Osteoblast (primary cell): ENCODE results near the gene AOC2. TPM values are rescaled to one million over a fixed set of nuclear protein-coding genes. Genes with fewer than 3 reads are reported as not detected.

Source experiments
- DNase-seq: peaks from one replicate; pipeline ENCODE4 v3.0.0; 2011; ENCODE audit warnings: low spot score, mixed read lengths; ENCODE audit not compliant: insufficient read length; ENCODE audit errors: missing footprints
- H2AFZ ChIP-seq: 2 replicates; pipeline ENCODE4 v1.6.0; 2011; ENCODE audit warnings: mild to moderate bottlenecking, low read length
- H3K27ac ChIP-seq: 2 replicates; pipeline ENCODE4 v1.5.1; 2011; ENCODE audit warnings: mild to moderate bottlenecking, low read depth, low read length, moderate library complexity
- H3K27me3 ChIP-seq: 2 replicates; pipeline ENCODE4 v1.6.0; 2012; ENCODE audit warnings: mild to moderate bottlenecking, control low read depth, inconsistent platforms, low read length, moderate library complexity; ENCODE audit not compliant: insufficient read depth
- H3K36me3 ChIP-seq: 2 replicates; pipeline ENCODE4 v1.5.1; 2011; ENCODE audit warnings: mild to moderate bottlenecking, low read length, control low read depth, moderate library complexity; ENCODE audit not compliant: insufficient read depth
- H3K4me1 ChIP-seq: 2 replicates; pipeline ENCODE4 v1.5.1; 2011; ENCODE audit warnings: mild to moderate bottlenecking, low read length, control low read depth, moderate library complexity; ENCODE audit not compliant: insufficient read depth
- H3K4me2 ChIP-seq: 2 replicates; pipeline ENCODE4 v1.6.0; 2011; ENCODE audit warnings: mild to moderate bottlenecking, low read length; ENCODE audit not compliant: insufficient read depth
- H3K4me3 ChIP-seq: fragments of 200-600 bp; sonication (generic); 3 replicates; pipeline ENCODE4 v1.5.1; 2012; ENCODE audit warnings: mild to moderate bottlenecking, low read length, inconsistent platforms; ENCODE audit not compliant: insufficient read depth
- H3K79me2 ChIP-seq: 2 replicates; pipeline ENCODE4 v1.6.0; 2012; ENCODE audit warnings: mild to moderate bottlenecking, low read length, control low read depth, inconsistent platforms; ENCODE audit not compliant: insufficient read depth
- H3K9me3 ChIP-seq: 2 replicates; pipeline ENCODE4 v1.5.1; 2011; ENCODE audit warnings: low read depth, low read length, control low read depth
- H4K20me1 ChIP-seq: 2 replicates; pipeline ENCODE4 v1.6.0; 2012; ENCODE audit warnings: mild to moderate bottlenecking, low read length, control low read depth; ENCODE audit not compliant: insufficient read depth
- total RNA-seq: library from RNA; depleted of rRNA; stranded (reverse); fragments of >200 nt; gene quantifications from 2 replicates; pipeline ENCODE4 v1.2.3, GENCODE V29; 2012
- TF ChIP-seq, protein P1 (sequence below): IDR thresholded peaks from 2 replicates; pipeline ENCODE4 v1.5.1; 2011; ENCODE audit warnings: mild to moderate bottlenecking, low read depth, low read length, moderate library complexity; ENCODE audit errors: extremely low read depth

Gene AOC2
- total RNA-seq, 1 donor, result 0.72 TPM

DNA sequence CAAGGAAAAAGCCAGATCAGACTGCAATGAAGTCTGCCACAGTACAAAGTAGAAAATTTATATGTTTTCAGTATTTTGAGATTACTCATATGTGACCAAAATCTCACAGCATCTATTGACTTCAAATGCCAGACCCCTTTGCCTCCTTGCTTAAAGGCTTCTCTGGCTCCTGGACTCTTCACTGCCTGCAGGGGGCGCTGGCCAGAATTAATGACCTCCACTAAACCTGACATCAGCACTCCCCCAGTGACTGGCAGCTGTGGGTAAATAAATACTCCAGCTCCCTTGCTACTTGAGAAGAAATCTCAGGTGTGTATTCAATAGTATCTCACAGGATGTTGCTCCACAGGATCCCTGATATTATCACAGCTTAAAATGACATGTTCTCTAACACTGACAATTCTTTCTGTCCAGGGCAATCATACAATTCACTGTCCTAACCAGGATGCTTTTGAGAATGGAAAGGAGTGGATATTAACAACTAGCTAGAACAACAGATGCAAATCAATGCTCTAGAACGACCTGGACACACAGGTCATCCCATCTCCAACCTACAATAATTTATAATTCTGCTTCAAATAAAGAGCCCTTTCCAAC lies 24.3 kb upstream of the AOC2 start:
- Histone ChIP-seq H3K27ac (peak overlapping the region; percentile 86), H3K4me2 (no peak overlapping the region), H3K27me3 (no peaks in the 10 kb centered on the region), H2AFZ (no peak overlapping the region), H3K4me1 (peaks cover 42% of the 10 kb centered on the region), H4K20me1 (no peaks in the 10 kb centered on the region), H3K9me3 (no peaks in the 10 kb centered on the region), H3K36me3 (peaks cover 54% of the 10 kb centered on the region), H3K79me2 (peaks cover 31% of the 10 kb centered on the region), H3K4me3 (no peak overlapping the region)
- peak; percentile 31 for DNase-seq
- TF ChIP-seq, protein P1, sequence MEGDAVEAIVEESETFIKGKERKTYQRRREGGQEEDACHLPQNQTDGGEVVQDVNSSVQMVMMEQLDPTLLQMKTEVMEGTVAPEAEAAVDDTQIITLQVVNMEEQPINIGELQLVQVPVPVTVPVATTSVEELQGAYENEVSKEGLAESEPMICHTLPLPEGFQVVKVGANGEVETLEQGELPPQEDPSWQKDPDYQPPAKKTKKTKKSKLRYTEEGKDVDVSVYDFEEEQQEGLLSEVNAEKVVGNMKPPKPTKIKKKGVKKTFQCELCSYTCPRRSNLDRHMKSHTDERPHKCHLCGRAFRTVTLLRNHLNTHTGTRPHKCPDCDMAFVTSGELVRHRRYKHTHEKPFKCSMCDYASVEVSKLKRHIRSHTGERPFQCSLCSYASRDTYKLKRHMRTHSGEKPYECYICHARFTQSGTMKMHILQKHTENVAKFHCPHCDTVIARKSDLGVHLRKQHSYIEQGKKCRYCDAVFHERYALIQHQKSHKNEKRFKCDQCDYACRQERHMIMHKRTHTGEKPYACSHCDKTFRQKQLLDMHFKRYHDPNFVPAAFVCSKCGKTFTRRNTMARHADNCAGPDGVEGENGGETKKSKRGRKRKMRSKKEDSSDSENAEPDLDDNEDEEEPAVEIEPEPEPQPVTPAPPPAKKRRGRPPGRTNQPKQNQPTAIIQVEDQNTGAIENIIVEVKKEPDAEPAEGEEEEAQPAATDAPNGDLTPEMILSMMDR, result peak; percentile 89

DNA sequence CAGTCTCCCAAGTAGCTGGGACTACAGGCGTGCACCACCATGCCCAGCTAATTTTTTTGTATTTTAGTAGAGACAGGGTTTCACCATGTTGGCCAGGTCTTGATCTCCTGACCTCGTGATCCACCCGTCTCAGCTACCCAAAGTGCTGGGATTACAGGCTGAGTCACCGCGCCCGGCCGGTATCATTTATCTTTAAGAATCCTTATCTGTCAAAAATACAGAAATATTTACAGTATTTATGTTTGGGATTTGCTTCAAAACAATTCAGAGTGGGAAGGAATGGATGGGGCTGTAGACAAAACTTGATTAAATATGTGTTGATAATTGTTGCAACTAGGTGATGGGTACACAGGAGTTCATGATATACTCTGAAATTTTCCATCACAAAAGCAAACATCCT lies 23.2 kb upstream of the AOC2 start:
- Histone ChIP-seq H2AFZ (no peak overlapping the region), H3K79me2 (peaks cover 31% of the 10 kb centered on the region), H3K27me3 (no peaks in the 10 kb centered on the region), H3K4me1 (peaks cover 32% of the 10 kb centered on the region), H3K4me3 (no peak overlapping the region), H3K9me3 (no peaks in the 10 kb centered on the region), H3K27ac (no peak overlapping the region), H4K20me1 (no peaks in the 10 kb centered on the region), H3K36me3 (peaks cover 44% of the 10 kb centered on the region), H3K4me2 (no peak overlapping the region)
- TF ChIP-seq, protein P1, result no peak
- no peak for DNase-seq

DNA sequence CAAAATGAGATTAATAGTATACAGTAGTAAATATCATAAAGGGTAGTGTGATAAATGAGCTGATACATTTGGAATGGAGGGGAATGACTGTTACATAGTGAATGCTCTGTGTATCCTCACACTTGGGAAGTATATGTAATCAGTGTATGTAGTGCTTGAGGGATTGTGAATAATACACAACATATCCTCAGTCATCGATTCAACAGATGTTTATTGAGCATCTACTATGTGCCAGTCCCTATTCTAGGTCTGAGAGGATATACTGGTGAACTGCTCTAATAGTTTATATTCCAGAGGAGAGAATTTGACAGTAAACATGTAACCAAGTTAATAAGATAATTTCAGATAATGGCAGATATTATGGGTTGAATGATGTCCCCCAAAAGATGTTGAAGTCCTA lies 16.9 kb upstream of the AOC2 start:
- no peak overlapping the region for H3K4me3 ChIP-seq
- H2AFZ ChIP-seq, result no peak overlapping the region
- H3K27ac ChIP-seq, result no peak overlapping the region
- no peak overlapping the region for H3K4me2 ChIP-seq
- H4K20me1 ChIP-seq, result no peaks in the 10 kb centered on the region
- TF ChIP-seq, protein P1, result no peak
- H3K36me3 ChIP-seq, result no peaks in the 10 kb centered on the region
- H3K79me2 ChIP-seq, result peaks cover 16% of the 10 kb centered on the region
- peak; percentile 9 for DNase-seq
- no peaks in the 10 kb centered on the region for H3K27me3 ChIP-seq
- H3K9me3 ChIP-seq, result no peaks in the 10 kb centered on the region
- peaks cover 11% of the 10 kb centered on the region for H3K4me1 ChIP-seq

- H3K4me3 ChIP-seq, result no peak overlapping the region
- no peaks in the 10 kb centered on the region for H3K27me3 ChIP-seq
- H3K36me3 ChIP-seq, result peaks cover 15% of the 10 kb centered on the region
- peaks cover 33% of the 10 kb centered on the region for H3K79me2 ChIP-seq
- TF ChIP-seq, protein P1, result no peak
- no peak overlapping the region for H3K27ac ChIP-seq
- no peak overlapping the region for H2AFZ ChIP-seq
- H4K20me1 ChIP-seq, result peaks cover 10% of the 10 kb centered on the region
- peaks cover 10% of the 10 kb centered on the region for H3K4me1 ChIP-seq
- H3K9me3 ChIP-seq, result no peaks in the 10 kb centered on the region
- H3K4me2 ChIP-seq, result no peak overlapping the region
- DNase-seq, result no peak
Observed at GRCh38 chr17:42830971-42831370, 13.4 kb upstream of the AOC2 start.
